Activated CD4-positive, CD25-positive, alpha-beta regulatory T cell (primary cell): ENCODE results near the gene WDR27.
"Not testable (repeated sequence)": the region's sequence is repeated elsewhere in the genome, so short reads cannot be mapped to it uniquely, and the experiment has no call there.

Source experiments
- DNase-seq, 4 experiments: peaks; one replicate each; lab custom pipeline; 2025; lab: John Stamatoyannopoulos, UW

WDR27 gene

DNA sequence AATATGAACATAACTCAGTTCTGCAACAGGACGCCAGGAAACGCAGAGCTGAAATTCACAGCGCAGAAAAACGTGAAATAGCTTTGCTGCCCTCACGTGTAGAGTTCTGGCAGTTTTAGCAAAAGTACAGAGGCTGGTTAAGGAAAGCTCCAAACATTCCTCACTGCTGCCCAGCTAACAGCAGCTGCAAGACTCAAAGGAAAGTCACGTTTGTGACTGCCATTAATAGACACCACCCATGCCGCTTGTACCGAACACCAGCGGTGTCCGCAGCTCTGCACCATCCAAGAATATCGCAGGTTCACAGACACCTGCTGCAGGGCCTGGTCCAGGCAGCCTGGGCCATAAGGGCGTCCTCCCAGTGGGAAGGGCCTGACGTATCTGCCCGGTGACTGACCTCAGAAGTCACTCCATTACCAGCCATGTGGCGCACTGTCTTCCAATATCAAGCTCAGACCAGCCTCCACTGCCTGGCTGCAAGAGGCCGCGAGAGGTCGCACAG lies 61.4 kb downstream of the WDR27 start:
- no peak for DNase-seq

DNA sequence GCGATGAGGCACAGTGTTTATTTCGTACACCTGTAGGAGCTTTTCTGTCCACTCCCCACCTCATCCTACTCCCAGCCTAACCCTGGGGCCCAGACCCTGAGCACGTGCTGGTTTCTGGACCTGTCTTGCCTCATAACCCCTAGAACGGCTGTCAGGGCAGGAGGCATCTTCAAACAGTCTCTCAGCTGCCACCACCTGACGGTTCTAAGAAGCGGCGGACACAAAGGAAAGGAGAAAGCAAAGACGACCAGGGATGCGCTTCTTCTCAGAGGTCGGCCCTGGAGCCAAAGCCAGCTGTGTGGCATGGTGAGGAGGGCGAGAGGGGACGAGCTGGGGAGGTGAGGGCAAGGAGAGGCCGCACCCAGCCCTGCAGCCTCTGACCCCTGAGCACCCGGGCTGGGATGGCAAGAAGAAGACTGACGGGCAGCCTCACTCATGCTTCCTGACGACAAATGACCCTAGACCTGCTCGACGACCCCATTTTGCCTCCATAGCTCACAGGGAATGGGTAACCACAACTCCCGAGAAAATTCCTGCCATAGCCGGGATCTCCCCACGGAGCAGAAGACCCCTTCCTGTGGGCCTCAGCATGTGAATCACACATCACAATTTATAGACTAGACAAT lies 62.1 kb downstream of the WDR27 start:
- no peak for DNase-seq

DNA sequence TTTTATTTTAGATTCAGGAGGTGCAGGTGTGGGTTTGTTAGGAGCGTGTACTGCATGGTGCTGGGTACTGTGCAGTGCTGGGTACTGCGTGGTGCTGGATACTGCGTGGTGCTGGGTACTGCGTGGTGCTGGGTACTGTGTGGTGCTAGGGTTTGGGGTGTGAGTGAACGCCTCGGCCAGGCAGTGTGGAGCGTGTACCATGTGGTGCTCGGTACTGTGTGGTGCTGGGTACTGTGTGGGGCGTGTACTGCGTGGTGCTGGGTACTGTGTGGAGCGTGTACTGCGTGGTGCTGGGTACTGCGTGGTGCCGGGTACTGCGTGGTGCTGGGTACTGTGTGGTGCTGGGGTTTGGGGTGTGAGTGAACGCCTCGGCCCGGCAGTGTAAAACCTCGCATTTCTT lies 62.9 kb downstream of the WDR27 start:
- DNase-seq, result no peak

DNA sequence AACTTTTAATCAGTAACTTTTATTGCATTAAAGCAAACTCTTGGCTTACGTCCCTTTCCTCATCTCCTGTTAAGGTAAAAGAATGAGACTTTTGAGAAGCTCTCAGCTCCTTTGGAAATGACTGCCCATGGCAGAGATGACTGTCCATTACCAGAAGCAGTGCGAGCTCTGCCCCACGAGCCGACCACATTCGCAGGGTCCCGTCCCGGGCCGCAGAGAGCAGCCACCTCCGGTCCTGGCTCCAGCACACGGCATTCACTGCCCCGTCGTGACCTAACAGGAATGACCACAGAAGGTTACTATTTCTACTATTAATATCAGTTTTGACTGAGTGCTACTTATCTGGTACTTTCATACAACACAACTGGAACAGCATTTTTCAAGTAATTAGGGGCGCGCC lies 63.4 kb downstream of the WDR27 start:
- no peak for DNase-seq

DNA sequence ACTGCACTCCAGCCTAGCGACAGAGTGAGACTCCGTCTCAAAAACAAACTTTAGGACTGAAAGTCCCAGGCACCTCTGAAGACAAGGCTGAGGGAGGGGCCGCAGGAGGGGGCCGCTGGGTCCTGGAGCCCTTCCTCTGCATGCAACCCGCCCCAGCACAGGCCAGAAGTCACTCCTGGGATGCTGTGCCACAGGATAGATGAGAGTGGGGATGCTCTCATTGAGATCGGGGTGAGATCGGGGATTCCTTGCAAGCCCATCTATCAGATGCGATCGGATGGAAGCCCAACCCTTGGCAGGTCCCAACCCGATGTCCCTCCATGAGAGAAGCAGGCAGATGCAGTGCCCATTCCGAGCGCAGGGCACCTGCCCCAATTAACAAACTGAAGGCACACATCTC lies 66.5 kb downstream of the WDR27 start:
- DNase-seq, result no peak

DNA sequence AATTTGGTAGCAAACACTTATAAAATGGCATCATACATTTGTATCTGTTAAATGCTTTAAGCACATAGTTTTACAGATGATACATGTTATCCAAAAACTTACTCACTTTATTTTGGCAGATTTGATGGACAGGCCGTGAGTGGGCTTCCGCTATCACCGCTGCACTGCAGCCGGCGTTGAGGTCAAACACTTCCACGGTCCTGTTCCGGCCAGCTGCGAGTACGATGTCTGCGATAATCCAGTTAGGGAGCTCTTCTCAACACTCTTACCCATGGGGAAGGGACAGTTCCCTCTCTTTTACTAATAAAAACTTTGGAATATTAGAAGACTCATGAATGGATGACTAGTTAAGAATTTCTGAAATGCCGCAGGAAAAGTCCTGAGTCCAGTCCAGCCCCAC lies 69.0 kb downstream of the WDR27 start:
- no peak for DNase-seq

DNA sequence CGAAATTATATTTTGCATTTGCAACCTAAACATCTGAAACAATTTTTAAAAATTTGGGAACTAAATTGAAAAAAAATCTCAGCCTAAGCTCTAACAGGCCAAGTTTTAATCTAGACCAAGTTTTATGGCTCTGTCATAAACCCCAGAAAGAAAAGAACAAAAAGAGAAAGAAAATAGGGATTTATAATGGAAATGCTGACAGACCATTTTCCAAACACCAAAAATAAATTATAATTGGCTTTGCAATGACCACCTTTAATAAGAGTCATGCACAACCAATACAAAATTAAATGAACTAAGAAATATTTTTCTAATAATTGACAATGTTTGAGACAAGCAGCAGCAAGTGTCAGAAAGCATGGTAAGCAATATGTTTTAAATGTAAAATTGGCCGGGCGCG lies 72.6 kb downstream of the WDR27 start:
- DNase-seq, result no peak

DNA sequence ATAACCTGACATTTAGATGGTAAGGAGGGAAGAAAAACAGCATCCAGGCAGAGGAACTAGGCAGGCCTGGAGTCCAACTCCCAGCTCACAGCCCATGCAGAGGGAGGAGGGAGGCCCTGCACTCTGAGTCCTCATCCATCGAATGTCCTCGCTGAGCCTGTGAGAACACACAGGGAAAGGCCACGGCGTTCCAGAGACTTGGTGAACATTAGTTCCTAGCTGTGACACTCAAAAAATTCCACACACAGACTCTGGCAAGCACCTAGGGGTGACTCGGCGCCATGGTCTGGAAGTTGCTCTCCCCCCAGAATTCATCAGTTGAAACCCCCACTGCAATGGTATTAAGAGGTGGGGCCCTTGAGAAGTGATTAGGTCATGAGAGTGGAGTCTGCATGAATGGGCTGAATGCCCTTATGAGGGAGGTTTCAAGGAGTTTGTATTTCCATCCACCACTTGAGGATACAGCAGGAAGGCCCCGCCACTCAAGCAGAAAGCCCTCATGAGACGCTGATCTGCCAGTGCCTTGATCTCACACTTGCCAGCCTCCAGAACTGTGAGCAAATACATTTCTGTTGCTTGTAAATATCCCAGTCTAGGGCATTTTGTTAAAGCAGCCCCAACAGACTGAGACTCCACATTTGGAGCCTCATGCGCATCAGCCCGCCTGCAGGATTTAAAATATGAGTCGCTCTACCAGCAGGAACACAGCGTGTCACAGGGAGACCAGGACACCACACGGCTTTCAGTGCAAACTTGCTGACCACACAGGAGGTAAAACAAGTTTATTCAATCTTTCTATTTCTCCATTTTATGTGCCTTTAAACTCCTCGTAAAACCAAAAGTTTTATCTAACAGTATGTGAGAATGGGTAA lies 73.9 kb downstream of the WDR27 start:
- no peak for DNase-seq

DNA sequence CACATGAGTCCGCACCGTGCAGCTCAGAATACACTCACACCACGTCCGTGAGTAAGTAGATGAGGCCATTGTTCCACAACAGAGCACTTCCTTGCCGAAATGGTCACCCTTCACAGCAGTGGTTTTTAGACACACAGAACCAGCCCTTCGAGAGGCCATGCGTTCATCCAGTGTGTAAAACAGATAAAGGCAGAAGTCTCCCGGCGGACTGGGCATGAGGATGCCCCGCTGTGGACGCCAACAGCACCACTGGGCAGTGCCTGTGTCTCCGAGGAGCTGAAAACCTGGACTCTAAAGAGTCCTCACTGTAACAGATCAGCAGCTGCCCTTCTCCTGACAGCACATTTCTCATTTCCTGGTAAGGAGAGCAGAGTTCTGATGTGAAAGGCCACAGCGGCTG lies 75.2 kb downstream of the WDR27 start:
- no peak for DNase-seq

DNA sequence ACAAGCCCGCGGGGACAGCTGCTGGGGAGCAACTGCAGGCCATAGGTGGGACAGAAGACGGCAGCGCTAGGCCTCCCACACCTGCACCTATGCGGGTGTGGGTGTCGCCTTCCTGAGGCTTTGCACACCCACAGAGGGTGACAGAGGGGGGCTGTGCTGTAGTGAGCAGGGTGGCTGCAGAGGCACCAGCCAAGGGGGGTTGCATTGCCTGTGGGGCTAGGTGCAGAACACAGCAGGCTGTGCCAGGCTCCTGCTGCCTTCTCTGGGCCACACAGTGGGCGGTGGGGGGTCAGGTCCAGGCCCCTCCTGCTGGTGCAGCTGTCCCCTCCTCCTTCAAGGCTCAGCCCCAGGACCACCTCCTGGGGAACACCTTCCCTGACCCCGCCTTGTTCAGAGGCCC lies 75.7 kb downstream of the WDR27 start:
- DNase-seq, result no peak

DNA sequence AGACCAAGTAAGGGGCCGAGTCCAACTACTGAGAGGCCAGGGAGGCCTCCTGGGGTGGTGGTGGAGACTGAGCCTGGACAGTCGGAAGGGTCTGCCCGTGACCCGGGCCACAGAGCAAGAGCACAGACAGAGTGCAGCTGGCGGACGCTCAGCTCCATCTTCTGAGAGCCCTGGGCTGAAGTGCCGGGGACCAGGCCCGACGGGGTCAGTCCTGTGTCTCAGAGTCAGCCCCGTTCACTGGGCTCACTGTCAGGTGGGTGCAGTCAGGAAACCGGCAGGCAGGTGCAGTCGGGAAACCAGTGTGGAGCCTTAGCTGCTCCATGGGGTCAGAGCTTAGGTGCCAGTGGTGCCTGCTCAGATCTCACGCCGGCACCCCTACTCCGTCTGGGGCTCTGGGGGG lies 76.5 kb downstream of the WDR27 start:
- DNase-seq, result no peak

DNA sequence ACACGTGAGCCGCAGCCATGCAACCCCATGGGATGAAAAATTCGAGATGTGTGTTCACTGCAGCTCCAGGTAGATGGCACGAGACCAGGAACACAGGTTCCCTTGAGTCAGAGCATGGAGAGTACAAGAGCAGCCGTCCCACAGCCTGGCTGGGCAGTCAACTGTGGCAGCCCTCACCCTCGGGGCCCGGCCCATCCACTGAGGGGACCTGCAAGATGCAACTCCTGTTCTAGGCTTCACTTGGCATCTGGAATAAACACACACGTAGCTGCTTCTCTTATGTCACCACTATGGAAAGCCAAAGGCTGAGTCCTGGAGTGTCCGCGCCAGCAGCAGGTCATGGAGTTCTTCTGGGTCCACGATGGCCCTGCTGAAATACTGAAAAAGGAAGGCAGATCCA lies 77.0 kb downstream of the WDR27 start:
- DNase-seq, result no peak

DNA sequence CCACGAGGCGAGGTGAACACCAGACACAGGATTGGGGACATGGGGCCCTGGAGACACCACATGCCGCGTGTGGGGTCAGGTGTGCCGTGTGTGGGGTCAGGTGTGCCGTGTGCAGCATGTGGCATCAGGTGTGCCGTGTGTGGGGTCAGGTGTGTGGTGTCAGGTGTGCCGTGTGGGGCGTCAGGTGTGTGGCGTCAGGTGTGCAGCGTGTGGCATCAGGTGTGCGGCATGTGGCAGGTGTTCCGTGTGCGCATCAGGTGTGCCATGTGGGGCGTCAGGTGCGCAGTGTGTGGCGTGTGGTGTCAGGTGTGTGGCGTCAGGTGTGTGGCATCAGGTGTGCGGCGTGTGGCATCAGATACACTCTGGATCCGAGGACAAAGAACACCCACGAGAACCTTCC lies 77.9 kb downstream of the WDR27 start:
- no peak for DNase-seq

DNA sequence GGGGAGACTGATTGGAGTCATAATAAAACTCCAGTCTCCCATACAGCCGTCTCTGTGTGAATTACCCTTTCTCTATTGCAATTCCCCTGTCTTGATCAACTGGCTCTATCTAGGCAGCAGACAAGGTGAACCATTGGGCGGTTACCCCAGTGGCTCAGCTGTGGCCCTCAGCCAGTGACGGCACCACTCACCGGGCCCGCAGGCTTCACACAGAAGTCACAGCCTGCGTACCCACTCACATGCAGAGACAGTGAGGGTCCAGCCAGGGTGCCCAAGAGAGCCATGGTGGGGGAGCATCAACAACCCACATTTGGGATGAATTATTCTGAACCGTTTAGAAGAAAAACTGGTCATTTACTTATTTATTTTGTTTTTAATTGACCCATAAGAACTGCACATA lies 78.5 kb downstream of the WDR27 start:
- no peak for DNase-seq

DNA sequence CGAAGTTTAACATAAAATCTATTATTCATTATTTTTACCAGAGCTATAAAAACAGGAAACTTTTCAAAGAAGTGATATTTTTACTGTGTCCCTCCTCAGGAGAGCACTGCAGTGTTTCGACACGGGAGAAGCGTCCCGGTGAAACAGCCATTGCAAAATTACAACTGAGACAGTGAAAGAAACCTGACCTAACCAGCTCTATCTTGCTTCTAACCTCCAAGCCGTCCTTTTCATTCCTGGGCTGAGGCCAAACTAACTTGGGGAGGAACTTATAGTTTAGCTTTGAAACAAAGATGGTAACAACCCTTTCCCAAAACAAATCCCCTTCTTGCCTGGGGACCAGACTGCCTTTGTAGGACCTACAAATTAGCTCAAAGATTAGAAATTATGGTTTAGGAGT lies 79.2 kb downstream of the WDR27 start:
- no peak for DNase-seq

DNA sequence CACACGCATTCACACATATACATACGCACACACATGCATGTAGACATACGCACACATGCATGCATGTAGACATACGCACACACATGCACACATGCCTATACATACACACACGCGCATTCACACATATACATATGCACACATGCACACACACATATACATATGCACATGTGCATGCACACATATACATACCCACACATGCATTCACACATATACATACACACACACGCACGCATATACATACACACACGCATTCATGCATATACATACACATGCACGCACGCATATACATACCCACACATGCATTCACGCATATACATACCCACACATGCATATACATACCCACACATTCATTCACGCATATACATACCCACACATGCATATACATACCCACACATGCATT lies 80.5 kb downstream of the WDR27 start:
- no peak for DNase-seq

DNA sequence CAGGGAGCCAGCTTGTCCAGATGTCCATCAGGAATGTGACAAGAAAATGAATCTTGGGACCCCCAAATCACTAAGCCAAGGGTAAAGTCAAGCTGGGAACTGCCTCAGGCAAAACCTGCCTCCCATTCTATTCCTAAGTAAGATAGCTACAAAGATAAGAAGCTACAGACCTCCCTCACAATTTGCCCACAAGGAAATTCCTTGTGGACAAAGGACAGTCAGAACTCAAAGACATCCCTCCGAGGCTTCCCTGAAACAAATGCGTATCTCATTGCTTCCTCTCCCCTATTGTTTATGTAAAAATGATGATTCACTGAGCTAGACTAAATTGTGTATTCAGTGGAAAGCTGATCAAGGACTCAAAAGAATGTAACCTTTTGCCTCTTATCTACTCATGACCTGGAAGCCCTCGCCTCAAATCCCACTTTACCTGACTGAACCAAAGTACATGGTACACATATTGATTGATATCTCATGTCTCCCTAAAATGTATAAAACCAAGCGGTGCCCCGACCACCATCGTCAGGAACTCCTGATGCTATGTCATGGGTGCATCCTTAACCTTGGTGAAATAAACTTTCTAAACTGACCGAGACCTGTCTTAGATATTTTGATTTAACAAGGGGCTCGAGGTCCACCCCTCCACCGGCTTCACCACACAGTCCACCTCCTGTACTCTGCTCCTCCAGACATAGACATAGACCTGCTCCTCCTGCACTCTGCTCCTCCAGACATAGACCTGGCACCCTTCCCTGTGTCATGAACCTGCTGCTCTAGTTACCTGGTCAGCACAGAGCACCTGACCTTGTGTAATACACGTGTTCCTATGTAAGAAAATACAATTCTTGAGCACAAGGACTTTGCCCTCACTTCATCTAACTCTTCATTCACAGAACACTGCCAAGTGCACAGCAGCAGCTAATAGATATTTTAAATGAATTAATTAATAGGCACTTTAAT lies 81.4 kb downstream of the WDR27 start:
- no peak for DNase-seq

DNA sequence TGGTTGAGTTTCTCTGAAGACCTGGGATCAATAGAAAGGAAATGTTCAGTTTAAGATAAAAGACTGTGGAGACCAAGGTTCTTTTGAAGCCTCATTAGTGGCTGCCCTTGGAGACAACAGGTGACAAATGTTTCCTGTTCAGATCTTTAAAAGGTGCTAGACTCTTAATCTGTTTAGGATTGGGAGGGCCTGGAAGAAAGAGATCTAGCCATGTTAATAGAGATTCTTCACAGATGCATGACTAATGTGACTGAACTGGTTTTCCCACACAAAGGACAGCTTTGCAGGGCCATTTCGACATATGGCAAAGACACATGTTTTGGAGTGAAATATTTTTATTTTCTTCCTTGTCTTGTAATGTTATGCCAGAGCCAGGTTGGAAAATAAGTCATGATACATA lies 82.2 kb downstream of the WDR27 start:
- DNase-seq, result no peak

DNA sequence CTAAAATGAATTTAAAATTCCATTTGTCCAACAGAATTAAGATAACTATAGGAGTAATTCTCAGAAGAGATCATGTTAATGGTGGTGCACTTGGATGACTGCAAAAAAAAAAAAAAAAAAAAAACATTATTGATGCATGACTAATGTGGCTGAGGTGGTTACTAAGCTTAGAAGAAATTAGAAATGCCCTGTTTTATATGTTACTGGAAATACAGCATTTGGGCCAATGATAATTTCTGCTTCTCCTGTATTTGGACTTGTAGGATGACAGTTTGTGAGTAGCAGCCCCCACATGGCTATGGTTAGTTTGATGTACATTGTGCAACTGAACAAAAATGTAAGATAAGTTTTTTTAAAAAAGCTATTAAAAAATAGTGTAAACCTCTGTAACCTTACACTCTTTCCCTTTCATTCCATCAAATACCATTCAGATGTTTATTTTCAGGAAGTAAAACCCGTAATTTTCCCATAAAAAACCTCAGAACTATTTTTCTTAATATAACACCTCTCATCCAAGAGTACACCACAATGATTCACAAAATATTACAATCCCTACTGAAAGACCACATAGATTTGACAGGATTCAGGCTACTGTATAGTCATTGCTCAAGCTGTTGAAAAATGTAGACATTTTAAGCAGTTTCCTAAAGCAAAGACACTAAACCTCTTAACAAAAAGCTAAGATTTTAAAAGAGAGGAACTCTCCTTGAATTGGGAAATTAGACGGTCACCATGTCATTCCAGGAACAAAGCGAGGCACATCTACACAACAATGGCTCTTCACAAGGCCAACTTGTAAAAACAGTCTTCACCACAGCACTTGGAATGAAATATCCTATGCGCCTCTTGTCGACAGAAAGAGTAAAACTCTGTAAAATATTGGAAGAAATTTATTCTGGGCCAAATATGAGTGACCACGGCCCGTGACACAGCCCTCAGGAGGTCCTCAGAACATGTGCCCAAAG lies 83.0 kb downstream of the WDR27 start:
- no peak for DNase-seq

DNA sequence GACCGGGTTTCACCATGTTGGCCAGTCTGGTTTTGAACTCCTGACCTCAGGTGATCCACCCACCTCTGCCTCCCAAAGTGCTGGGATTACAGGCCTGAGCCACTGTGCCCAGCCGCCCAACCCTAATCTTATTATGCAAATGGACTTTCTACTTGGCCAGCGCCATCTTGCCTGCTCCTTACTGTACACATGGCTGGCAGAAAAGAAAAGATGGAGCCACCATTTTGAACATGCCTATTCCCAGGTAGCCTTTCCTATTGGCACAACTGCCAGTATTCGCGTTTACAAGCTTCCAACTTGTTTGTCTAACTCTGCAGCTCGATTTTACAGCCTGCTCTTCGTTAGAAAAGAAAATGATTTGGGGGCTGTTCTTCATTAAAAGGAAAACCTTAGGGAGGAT lies 84.3 kb downstream of the WDR27 start:
- no peak for DNase-seq

DNA sequence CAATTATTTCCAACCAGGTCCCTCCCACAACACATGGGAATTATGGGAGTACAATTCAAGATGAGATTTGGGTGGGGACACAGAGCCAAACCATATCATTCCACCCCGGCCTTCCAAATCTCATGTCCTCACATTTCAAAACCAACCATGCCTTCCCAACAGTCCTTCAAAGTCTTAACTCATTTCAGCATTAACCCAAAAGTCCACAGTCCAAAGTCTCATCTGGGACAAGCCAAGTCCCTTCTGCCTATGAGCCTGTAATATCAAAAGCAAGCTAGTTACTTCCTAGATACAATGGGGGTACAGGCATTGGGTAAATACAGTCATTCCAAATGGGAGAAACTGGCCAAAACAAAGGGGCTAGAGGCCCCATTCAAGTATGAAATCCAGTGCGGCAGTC lies 93.2 kb downstream of the WDR27 start:
- not testable (repeated sequence) for DNase-seq
